Measurements from ENCODE around the gene EFCAB7.

Gene EFCAB7

GRCh38 chr1:63611231-63611630 is 87.9 kb downstream of the EFCAB7 start:
- DNase-seq, result peak; percentile 36

- DNase-seq, result no peak
These were observed 89.2 kb downstream of the EFCAB7 start for GRCh38 chr1:63612564-63612963.

GRCh38 chr1:63612971-63613370 is 89.6 kb downstream of the EFCAB7 start:
- DNase-seq, result no peak

GRCh38 chr1:63615768-63616420 is 92.6 kb downstream of the EFCAB7 start:
- DNase-seq, result peak; percentile 72

- DNase-seq, result no peak
These were observed 94.1 kb downstream of the EFCAB7 start for GRCh38 chr1:63617450-63617849.

- no peak for DNase-seq
These were observed 94.7 kb downstream of the EFCAB7 start for GRCh38 chr1:63618011-63618410.

GRCh38 chr1:63619558-63619957 is 96.2 kb downstream of the EFCAB7 start:
- no peak for DNase-seq

GRCh38 chr1:63620671-63621070 is 97.3 kb downstream of the EFCAB7 start:
- DNase-seq, result no peak

GRCh38 chr1:63621075-63621474 is 97.8 kb downstream of the EFCAB7 start:
- no peak for DNase-seq

GRCh38 chr1:63621698-63622097 is 98.4 kb downstream of the EFCAB7 start:
- no peak for DNase-seq
